ENCODE data around the gene PACRG. TPM values are rescaled to one million over a fixed set of nuclear protein-coding genes. Genes with fewer than 3 reads are reported as not detected.

Gene PACRG
- total RNA-seq, 2 donors from 2014 or later = 2.9 to 63.8 TPM

DNA sequence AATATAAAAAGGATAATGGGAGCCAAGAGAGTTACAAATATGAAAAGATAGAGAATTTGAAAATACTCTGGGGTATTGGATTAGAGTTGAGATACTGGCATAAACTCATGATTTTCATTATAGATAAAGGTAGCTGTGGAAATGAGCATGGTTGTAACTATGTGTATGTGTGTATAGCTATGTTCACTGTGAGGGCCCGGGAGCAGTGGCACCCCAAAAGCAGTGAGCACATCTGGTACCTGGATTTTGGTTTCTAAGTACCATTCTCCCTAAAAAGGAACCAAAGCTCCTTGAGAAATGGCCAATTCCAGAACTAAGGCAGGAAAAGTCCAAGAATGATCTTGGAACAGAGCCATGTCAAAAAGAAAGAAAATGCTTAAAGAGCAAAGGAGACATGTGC lies 484.3 kb downstream of the PACRG start:
- H3K36me3 ChIP-seq = no peaks in the 10 kb centered on the region
- no peaks in the 10 kb centered on the region for H3K9me3 ChIP-seq
- no peak for DNase-seq (ENCODE audit: low spot score)
- no peak overlapping the region for H3K4me3 ChIP-seq
- intact Hi-C loops (cut with DNase I) = no loop called here
- no peak overlapping the region for H3K27ac ChIP-seq
- TF ChIP-seq POLR2A (IDR thresholded peaks at IDR 0.05) (no peak), POLR2AphosphoS5 (IDR thresholded peaks at IDR 0.05) (no peak)
- TF ChIP-seq, protein P1, sequence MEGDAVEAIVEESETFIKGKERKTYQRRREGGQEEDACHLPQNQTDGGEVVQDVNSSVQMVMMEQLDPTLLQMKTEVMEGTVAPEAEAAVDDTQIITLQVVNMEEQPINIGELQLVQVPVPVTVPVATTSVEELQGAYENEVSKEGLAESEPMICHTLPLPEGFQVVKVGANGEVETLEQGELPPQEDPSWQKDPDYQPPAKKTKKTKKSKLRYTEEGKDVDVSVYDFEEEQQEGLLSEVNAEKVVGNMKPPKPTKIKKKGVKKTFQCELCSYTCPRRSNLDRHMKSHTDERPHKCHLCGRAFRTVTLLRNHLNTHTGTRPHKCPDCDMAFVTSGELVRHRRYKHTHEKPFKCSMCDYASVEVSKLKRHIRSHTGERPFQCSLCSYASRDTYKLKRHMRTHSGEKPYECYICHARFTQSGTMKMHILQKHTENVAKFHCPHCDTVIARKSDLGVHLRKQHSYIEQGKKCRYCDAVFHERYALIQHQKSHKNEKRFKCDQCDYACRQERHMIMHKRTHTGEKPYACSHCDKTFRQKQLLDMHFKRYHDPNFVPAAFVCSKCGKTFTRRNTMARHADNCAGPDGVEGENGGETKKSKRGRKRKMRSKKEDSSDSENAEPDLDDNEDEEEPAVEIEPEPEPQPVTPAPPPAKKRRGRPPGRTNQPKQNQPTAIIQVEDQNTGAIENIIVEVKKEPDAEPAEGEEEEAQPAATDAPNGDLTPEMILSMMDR (IDR thresholded peaks at IDR 0.05) = no peak
- no peaks in the 10 kb centered on the region for H3K4me1 ChIP-seq (replicated peaks)
- WGBS = 93% methylated on average over 1 of the region's 1 CpG
- H3K27me3 ChIP-seq (replicated peaks; ENCODE audit: insufficient read depth) = no peaks in the 10 kb centered on the region

DNA sequence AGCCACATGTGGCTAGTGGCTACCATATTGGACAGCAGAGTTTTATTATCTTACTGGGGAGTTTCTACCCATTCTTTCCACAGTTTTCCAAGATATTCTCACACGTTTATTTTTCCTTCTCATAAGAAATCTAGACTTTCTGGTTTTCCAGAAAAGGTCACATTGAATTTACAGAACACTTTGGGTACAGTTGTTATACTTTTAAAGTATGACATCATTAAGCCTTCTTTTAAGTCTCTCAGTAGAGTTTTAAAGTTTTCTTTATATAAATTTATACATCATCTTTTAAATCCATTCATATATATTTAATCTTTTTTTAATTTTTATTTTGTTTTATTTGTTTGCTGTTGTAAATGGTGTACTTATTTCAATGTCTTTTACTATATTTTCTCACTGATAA lies 486.5 kb downstream of the PACRG start:
- no peak overlapping the region for H3K27ac ChIP-seq
- no peaks in the 10 kb centered on the region for H3K36me3 ChIP-seq
- no peak overlapping the region for H3K4me3 ChIP-seq
- no peaks in the 10 kb centered on the region for H3K4me1 ChIP-seq (replicated peaks)
- intact Hi-C loops (cut with DNase I) = no loop called here
- DNase-seq (ENCODE audit: low spot score) = no peak
- no peaks in the 10 kb centered on the region for H3K27me3 ChIP-seq (replicated peaks; ENCODE audit: insufficient read depth)
- TF ChIP-seq, protein P1 (IDR thresholded peaks at IDR 0.05) = no peak
- TF ChIP-seq POLR2A (IDR thresholded peaks at IDR 0.05) = no peak
- H3K9me3 ChIP-seq = no peaks in the 10 kb centered on the region
- 66% methylated on average over 1 of the region's 1 CpG for WGBS

DNA sequence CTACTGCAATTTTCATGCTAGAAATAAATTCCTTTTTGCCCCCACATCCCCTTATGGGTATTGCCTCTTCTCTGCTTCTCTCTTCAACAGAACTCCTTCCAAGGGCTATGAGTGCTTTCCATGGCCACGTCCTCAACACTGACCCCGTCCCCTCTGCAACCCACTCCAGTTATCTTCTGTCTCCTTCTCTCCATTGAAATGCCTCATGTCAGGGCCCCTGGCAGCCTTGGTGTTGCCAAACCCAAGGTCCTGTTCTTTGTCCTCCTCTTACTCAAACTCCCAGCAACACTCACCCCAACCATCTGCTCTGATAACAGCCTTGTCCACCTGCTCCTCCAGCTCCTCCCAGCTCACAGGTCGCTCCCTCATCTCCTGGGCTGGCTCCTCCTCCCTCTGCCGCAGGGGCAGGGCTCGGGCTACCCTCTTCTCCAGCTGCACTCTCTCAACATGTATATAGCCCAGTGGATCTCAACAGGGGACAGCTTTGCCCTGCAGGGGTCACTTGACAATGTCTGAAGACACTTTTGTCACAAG lies 490.7 kb downstream of the PACRG start:
- no peaks in the 10 kb centered on the region for H3K27me3 ChIP-seq (replicated peaks; ENCODE audit: insufficient read depth)
- no peak overlapping the region for H3K27ac ChIP-seq
- no peaks in the 10 kb centered on the region for H3K4me1 ChIP-seq (replicated peaks)
- TF ChIP-seq, protein P1 (IDR thresholded peaks at IDR 0.05) = no peak
- TF ChIP-seq POLR2AphosphoS5 (IDR thresholded peaks at IDR 0.05) (no peak), POLR2A (IDR thresholded peaks at IDR 0.05) (no peak)
- 90% methylated on average over 5 of the region's 5 CpGs for WGBS
- H3K36me3 ChIP-seq = no peaks in the 10 kb centered on the region
- DNase-seq (ENCODE audit: low spot score) = no peak
- no peak overlapping the region for H3K4me3 ChIP-seq
- intact Hi-C loops (cut with DNase I) = no loop called here
- no peaks in the 10 kb centered on the region for H3K9me3 ChIP-seq

DNA sequence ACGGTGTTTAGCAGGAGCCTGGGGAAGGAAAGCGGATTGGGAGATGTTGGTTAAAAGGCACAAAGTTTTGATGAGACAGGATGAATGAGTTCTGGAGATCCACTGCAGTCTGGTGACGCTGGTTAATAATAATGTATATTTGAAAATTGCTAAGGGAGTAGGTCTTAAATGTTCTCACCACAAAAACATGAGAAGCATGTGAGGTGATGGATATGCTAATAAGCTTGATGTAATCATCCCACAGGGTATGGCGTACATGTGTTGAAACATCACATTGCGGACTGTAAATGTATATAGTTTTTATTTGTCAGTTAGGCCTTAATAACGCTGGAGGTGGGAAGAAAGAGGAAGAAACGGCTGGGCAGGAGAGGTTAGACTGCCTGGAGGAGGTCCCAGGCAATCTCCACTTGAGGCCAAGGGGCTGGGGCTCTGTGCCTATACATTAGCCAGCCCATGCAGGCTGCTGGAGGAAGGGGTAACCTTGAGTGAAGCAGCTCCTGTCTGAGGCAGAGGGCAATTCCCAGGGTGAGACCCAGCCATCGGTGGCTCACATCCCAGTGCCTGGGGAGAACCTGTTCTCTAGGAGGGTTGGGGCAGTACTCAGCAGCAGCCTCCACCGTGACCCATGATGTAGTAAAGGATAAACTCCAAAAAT lies 498.5 kb downstream of the PACRG start:
- Histone ChIP-seq H3K36me3 (no peaks in the 10 kb centered on the region), H3K9me3 (no peaks in the 10 kb centered on the region), H3K27me3 (replicated peaks; ENCODE audit: insufficient read depth) (no peaks in the 10 kb centered on the region), H3K4me1 (replicated peaks) (no peaks in the 10 kb centered on the region), H3K27ac (no peak overlapping the region), H3K4me3 (no peak overlapping the region)
- DNase-seq (ENCODE audit: low spot score) = no peak
- intact Hi-C loops (cut with DNase I) = no loop called here
- no peak for TF ChIP-seq POLR2A (IDR thresholded peaks at IDR 0.05)
- TF ChIP-seq, protein P1 (IDR thresholded peaks at IDR 0.05) = no peak
- TF ChIP-seq POLR2AphosphoS5 (IDR thresholded peaks at IDR 0.05) = no peak
- 83% methylated on average over 9 of the region's 9 CpGs for WGBS

DNA sequence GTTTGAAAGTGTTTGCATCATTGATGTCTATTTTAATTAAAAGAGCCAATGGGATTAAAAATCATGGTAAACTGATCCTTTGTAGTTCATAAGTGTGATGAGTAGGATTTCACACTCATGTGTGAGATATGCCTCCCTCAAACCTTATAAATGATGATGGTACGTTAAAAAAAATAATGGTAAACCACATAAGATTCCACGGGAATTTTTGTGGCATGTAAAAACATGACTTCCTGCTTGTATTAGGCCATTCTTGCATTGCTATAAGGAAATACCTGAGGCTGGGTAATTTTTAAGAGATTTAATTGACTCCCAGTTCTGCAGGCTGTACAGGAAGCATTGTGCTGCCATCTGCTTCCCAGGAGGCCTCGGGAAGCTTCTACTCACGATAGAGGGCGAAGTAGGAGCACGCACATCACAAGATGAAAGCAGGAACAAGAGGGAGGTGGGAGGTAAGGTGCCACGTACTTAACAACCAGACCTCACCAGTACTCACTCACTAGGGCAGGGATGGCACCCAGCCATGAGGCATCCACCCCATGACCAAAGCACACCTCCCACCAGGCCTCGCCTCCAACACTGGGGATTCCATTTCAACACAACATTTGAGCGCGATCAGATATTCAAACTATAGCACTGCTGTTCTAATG lies 499.2 kb downstream of the PACRG start:
- Histone ChIP-seq H3K9me3 (no peaks in the 10 kb centered on the region), H3K4me1 (replicated peaks) (no peaks in the 10 kb centered on the region), H3K27ac (no peak overlapping the region), H3K4me3 (no peak overlapping the region), H3K36me3 (no peaks in the 10 kb centered on the region), H3K27me3 (replicated peaks; ENCODE audit: insufficient read depth) (no peaks in the 10 kb centered on the region)
- TF ChIP-seq POLR2A (IDR thresholded peaks at IDR 0.05) = no peak
- TF ChIP-seq POLR2AphosphoS5 (IDR thresholded peaks at IDR 0.05) = no peak
- DNase-seq (ENCODE audit: low spot score) = no peak
- intact Hi-C loops (cut with DNase I) = no loop called here
- WGBS = 84% methylated on average over 10 of the region's 10 CpGs

All from prostate gland (tissue), 2 donors.